ENCODE results near the gene RIMKLB. TPM values are rescaled to one million over a fixed set of nuclear protein-coding genes. Genes with fewer than 3 reads are reported as not detected.
"Not testable (repeated sequence)": the region's sequence is repeated elsewhere in the genome, so short reads cannot be mapped to it uniquely, and the experiment has no call there.

RIMKLB gene
- total RNA-seq, 2 donors from 2014 or later = 14.4 to 72.4 TPM

DNA sequence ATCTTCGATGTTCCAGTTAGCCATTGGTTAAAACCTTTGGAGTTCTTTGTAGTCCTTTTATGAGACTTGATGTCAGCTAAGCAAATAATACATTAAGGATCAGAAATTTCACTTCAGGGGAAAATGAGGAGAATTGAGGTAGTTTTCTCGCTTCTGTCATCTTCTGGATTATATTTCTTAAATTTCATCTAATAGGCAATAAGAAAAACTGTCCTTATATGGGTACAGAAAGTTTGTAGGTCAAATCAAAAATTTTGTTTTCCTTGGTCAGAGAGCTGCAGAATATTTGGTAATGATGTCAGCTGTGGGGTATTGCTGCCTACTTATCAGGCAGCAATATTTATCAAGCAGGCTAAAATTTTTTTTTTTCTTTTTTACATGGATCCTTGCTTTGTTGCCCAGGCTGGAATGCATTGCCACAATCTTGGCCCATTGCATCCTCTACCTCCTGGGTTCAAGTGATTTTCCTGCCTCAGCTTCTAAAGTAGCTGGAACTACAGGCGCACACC, 37.1 kb downstream of the RIMKLB start:
- H3K4me1 ChIP-seq (replicated peaks) = no peaks in the 10 kb centered on the region
- no peaks in the 10 kb centered on the region for H3K27me3 ChIP-seq (replicated peaks; ENCODE audit: insufficient read depth)
- H3K9me3 ChIP-seq = no peaks in the 10 kb centered on the region
- TF ChIP-seq CTCF (IDR thresholded peaks at IDR 0.05) (no peak), POLR2A (IDR thresholded peaks at IDR 0.05) (no peak), POLR2AphosphoS5 (IDR thresholded peaks at IDR 0.05) (no peak)
- intact Hi-C loops (cut with DNase I) = no loop called here
- no peak for DNase-seq (ENCODE audit: low spot score)
- 46% methylated on average over 3 of the region's 3 CpGs for WGBS
- no peak overlapping the region for H3K4me3 ChIP-seq
- H3K36me3 ChIP-seq = no peaks in the 10 kb centered on the region
- peak overlapping the region in 1 of 2 donors; percentile 28 for H3K27ac ChIP-seq

GRCh38 chr12:8742501-8742900, 44.7 kb downstream of the RIMKLB start:
- intact Hi-C loops (cut with DNase I) = no loop called here
- no peak overlapping the region for H3K27ac ChIP-seq
- H3K4me1 ChIP-seq (replicated peaks) = no peaks in the 10 kb centered on the region
- no peaks in the 10 kb centered on the region for H3K36me3 ChIP-seq
- TF ChIP-seq POLR2AphosphoS5 (IDR thresholded peaks at IDR 0.05) (no peak), CTCF (IDR thresholded peaks at IDR 0.05) (no peak), POLR2A (IDR thresholded peaks at IDR 0.05) (no peak)
- no peaks in the 10 kb centered on the region for H3K9me3 ChIP-seq
- WGBS = 95% methylated on average over 1 of the region's 1 CpG
- H3K4me3 ChIP-seq = no peak overlapping the region
- no peak for DNase-seq (ENCODE audit: low spot score)
- no peaks in the 10 kb centered on the region for H3K27me3 ChIP-seq (replicated peaks; ENCODE audit: insufficient read depth)

GRCh38 chr12:8743121-8743520, 45.3 kb downstream of the RIMKLB start:
- H3K36me3 ChIP-seq; DNase-seq (ENCODE audit: low spot score); H3K9me3 ChIP-seq; H3K27ac ChIP-seq; H3K4me1 ChIP-seq (replicated peaks); H3K27me3 ChIP-seq (replicated peaks; ENCODE audit: insufficient read depth); intact Hi-C loops (cut with DNase I); H3K4me3 ChIP-seq: not testable (repeated sequence)
- WGBS = 96% methylated on average over 6 of the region's 6 CpGs

GRCh38 chr12:8745631-8746030, 47.8 kb downstream of the RIMKLB start:
- 89% methylated on average over 8 of the region's 8 CpGs for WGBS
- H3K4me1 ChIP-seq (replicated peaks); H3K4me3 ChIP-seq; H3K36me3 ChIP-seq; H3K27me3 ChIP-seq (replicated peaks; ENCODE audit: insufficient read depth); intact Hi-C loops (cut with DNase I); H3K9me3 ChIP-seq; DNase-seq (ENCODE audit: low spot score); H3K27ac ChIP-seq: not testable (repeated sequence)

DNA sequence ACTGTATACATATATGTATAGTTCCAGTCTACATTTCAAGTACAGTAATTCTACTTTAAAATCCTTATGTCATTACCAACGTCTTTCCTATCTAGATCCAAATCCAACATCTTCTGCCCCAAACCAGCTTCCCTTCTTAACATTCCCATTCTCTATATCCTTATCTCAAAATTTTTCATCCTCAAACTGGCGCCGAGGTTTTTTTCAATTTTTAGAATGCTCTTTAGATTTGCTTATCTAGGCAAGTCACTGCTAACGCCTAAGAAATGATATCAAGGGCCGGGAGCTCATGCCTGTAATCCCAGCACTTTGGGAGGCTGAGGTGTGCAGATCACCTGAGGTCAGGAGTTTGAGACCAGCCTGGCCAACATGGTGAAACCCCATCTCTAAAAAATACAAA, 48.3 kb downstream of the RIMKLB start:
- Histone ChIP-seq H3K36me3 (no peaks in the 10 kb centered on the region), H3K27me3 (replicated peaks; ENCODE audit: insufficient read depth) (no peaks in the 10 kb centered on the region), H3K9me3 (no peaks in the 10 kb centered on the region), H3K27ac (no peak overlapping the region), H3K4me3 (no peak overlapping the region), H3K4me1 (replicated peaks) (no peaks in the 10 kb centered on the region)
- intact Hi-C loops (cut with DNase I) = no loop called here
- 96% methylated on average over 5 of the region's 5 CpGs for WGBS
- DNase-seq (ENCODE audit: low spot score) = no peak
- no peak for TF ChIP-seq POLR2AphosphoS5 (IDR thresholded peaks at IDR 0.05)
- no peak for TF ChIP-seq CTCF (IDR thresholded peaks at IDR 0.05)
- no peak for TF ChIP-seq POLR2A (IDR thresholded peaks at IDR 0.05)

- H3K36me3 ChIP-seq; H3K9me3 ChIP-seq; H3K27ac ChIP-seq; H3K27me3 ChIP-seq (replicated peaks; ENCODE audit: insufficient read depth); H3K4me1 ChIP-seq (replicated peaks); DNase-seq (ENCODE audit: low spot score); H3K4me3 ChIP-seq; intact Hi-C loops (cut with DNase I): not testable (repeated sequence)
- 89% methylated on average over 4 of the region's 4 CpGs for WGBS
These were observed 62.3 kb downstream of the RIMKLB start for GRCh38 chr12:8760076-8760475.
